ENCODE measurements around the gene ATP1A2. TPM values are rescaled to one million over a fixed set of nuclear protein-coding genes. Genes with fewer than 3 reads are reported as not detected.

ATP1A2 gene
- total RNA-seq, 1 donor from 2014 or later: 11.0 TPM

- no peak overlapping the region for H3K4me3 ChIP-seq
- no peaks in the 10 kb centered on the region for H3K9me3 ChIP-seq
- H3K27ac ChIP-seq: no peak overlapping the region
- intact Hi-C loops (cut with DNase I): no loop called here
- peaks cover 5% of the 10 kb centered on the region for H3K4me1 ChIP-seq
- H3K36me3 ChIP-seq: no peaks in the 10 kb centered on the region
- TF ChIP-seq POLR2A (IDR thresholded peaks at IDR 0.05): no peak
- TF ChIP-seq POLR2AphosphoS5 (IDR thresholded peaks at IDR 0.05; ENCODE audit: insufficient read depth in 1 of 2, low read depth in 1 of 2): no peak
- TF ChIP-seq, protein P1, sequence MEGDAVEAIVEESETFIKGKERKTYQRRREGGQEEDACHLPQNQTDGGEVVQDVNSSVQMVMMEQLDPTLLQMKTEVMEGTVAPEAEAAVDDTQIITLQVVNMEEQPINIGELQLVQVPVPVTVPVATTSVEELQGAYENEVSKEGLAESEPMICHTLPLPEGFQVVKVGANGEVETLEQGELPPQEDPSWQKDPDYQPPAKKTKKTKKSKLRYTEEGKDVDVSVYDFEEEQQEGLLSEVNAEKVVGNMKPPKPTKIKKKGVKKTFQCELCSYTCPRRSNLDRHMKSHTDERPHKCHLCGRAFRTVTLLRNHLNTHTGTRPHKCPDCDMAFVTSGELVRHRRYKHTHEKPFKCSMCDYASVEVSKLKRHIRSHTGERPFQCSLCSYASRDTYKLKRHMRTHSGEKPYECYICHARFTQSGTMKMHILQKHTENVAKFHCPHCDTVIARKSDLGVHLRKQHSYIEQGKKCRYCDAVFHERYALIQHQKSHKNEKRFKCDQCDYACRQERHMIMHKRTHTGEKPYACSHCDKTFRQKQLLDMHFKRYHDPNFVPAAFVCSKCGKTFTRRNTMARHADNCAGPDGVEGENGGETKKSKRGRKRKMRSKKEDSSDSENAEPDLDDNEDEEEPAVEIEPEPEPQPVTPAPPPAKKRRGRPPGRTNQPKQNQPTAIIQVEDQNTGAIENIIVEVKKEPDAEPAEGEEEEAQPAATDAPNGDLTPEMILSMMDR (IDR thresholded peaks at IDR 0.05): no peak
- no peak for DNase-seq (ENCODE audit: extremely low spot score in 2 of 2)
- no peaks in the 10 kb centered on the region for H3K27me3 ChIP-seq
Observed at GRCh38 chr1:160112357-160112756, 3.2 kb upstream of the ATP1A2 start.

DNA sequence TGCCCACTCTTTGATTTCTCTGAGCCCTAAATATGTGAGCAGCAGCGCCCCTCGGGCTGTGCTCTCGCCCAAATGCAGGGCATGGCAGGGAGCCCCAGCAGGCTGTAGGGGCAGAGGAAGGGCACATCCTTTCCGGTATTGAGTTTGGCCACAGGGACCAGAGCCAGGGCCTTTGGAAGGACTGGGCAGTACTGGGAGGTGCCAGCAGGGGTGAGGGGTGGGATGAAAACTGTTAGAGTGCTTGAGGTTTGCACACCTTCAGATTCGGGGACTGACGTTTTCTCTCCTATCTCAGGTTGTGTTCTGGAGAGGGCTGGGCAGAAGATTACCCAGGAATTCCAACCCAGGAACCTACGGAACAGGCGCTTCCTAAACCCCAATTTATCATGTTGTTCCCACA, 2.2 kb upstream of the ATP1A2 start:
- DNase-seq (ENCODE audit: extremely low spot score in 2 of 2): no peak
- H3K4me3 ChIP-seq: no peak overlapping the region

GRCh38 chr1:160114085-160114484, 1.5 kb upstream of the ATP1A2 start:
- no peak for TF ChIP-seq POLR2A (IDR thresholded peaks at IDR 0.05)
- TF ChIP-seq POLR2AphosphoS5 (IDR thresholded peaks at IDR 0.05; ENCODE audit: insufficient read depth in 1 of 2, low read depth in 1 of 2): no peak
- TF ChIP-seq, protein P1 (IDR thresholded peaks at IDR 0.05): no peak

More for the DNA sequence above, 2.2 kb upstream of the ATP1A2 start:
- Histone ChIP-seq H3K36me3 (no peaks in the 10 kb centered on the region), H3K27me3 (no peaks in the 10 kb centered on the region), H3K9me3 (no peaks in the 10 kb centered on the region), H3K27ac (no peak overlapping the region), H3K4me1 (peaks cover 15% of the 10 kb centered on the region)
- intact Hi-C loops (cut with DNase I): no loop called here
- TF ChIP-seq POLR2AphosphoS5 (IDR thresholded peaks at IDR 0.05; ENCODE audit: insufficient read depth in 1 of 2, low read depth in 1 of 2): no peak
- no peak for TF ChIP-seq POLR2A (IDR thresholded peaks at IDR 0.05)
- TF ChIP-seq, protein P1 (IDR thresholded peaks at IDR 0.05): no peak

DNA sequence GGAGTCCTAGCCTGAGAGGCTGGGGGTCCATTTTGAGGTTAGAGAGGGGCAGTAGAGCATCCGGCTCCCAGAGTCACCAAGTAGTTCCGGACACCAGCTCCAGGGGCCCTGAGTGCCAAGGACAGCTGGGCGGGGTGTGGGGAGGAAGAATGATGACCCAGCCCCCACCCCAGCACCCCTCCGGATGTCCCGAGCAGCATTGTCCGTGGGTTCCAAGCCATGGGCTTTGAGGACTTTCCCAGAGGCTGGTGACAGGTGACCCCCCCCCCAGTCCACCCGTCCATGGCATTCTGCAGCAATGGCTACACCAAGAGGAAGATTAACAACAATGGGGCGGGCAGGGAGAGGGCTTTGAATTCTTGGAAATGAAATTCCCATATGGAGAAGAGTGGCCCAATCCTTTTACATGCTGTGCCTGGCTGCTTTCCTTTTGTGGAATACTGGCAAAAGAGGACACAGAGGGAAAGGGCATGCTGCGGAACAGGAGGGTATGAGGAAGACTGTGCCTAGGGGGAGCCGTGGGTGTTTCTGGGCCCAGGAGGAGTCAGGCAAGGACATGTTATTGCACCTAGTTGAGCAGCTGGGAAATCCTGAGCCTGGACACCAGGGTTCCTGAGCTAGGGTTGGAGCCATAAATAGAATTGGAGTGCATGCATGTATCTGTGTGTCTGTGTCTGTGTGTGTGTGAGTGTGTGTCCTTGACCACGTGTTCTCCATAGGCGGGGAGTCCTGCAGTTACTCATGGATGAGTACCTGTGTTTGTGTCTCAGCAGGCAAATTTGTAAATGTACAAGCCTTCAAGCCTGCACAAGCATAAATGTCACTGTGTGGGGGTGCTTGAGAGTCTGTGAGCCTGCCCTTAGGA, 956 bp downstream of the ATP1A2 start:
- no peak overlapping the region for H3K27ac ChIP-seq
- no peak for TF ChIP-seq POLR2AphosphoS5 (IDR thresholded peaks at IDR 0.05; ENCODE audit: insufficient read depth in 1 of 2, low read depth in 1 of 2)
- TF ChIP-seq, protein P1 (IDR thresholded peaks at IDR 0.05): no peak
- TF ChIP-seq POLR2A (IDR thresholded peaks at IDR 0.05): no peak
- no peak for DNase-seq (ENCODE audit: extremely low spot score in 2 of 2)
- no peaks in the 10 kb centered on the region for H3K27me3 ChIP-seq
- intact Hi-C loops (cut with DNase I): no loop called here
- no peaks in the 10 kb centered on the region for H3K36me3 ChIP-seq
- peaks cover 15% of the 10 kb centered on the region for H3K4me1 ChIP-seq
- H3K9me3 ChIP-seq: no peaks in the 10 kb centered on the region
- peak overlapping the region; percentile 28 to 37 for H3K4me3 ChIP-seq

More at GRCh38 chr1:160114085-160114484, 1.5 kb upstream of the ATP1A2 start:
- H3K27me3 ChIP-seq: no peaks in the 10 kb centered on the region
- no peak overlapping the region for H3K27ac ChIP-seq
- H3K4me3 ChIP-seq: no peak overlapping the region
- peaks cover 15% of the 10 kb centered on the region for H3K4me1 ChIP-seq
- H3K36me3 ChIP-seq: no peaks in the 10 kb centered on the region
- intact Hi-C loops (cut with DNase I): no loop called here
- no peaks in the 10 kb centered on the region for H3K9me3 ChIP-seq
- DNase-seq (ENCODE audit: extremely low spot score in 2 of 2): no peak

DNA sequence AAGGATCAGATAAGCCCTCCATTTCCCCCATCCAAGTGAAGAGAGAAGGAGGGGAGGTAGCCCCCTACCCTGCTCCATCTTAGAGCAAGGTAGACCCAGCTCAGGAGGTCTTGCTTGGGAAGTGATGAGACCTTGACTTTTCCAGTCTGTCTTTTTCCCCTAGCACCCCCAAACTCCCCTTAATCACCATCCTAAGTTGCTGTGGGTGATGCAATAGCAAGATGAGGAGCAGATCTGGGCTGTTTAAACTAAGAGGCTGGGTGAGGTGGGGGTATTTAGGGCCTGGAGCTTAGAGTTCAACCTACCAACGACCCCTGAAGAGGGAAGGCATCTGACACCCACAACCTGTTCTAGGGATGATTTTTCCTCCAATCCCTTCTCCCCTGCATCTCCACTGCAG, 1.7 kb downstream of the ATP1A2 start:
- Histone ChIP-seq H3K4me3 (peak overlapping the region; percentile 28 to 37), H3K4me1 (peaks cover 15% of the 10 kb centered on the region), H3K9me3 (no peaks in the 10 kb centered on the region), H3K27ac (no peak overlapping the region), H3K27me3 (no peaks in the 10 kb centered on the region), H3K36me3 (no peaks in the 10 kb centered on the region)
- intact Hi-C loops (cut with DNase I): no loop called here
- TF ChIP-seq, protein P1 (IDR thresholded peaks at IDR 0.05): no peak
- TF ChIP-seq POLR2A (IDR thresholded peaks at IDR 0.05) (no peak), POLR2AphosphoS5 (IDR thresholded peaks at IDR 0.05; ENCODE audit: insufficient read depth in 1 of 2, low read depth in 1 of 2) (no peak)
- no peak for DNase-seq (ENCODE audit: extremely low spot score in 2 of 2)

Data from vagina (tissue), 2 donors.